ENCODE measurements around the gene ATP6AP1.

GRCh38 chrX:154472685-154473632 lies 44.5 kb downstream of the ATP6AP1 start:
- TF ChIP-seq CTCF (IDR thresholded peaks at IDR 0.05; ENCODE audit: insufficient read depth, low read depth, low read length) (no peak), EZH2 (IDR thresholded peaks at IDR 0.05; ENCODE audit: insufficient read depth, low read length) (no peak)
